B cell (primary cell): ENCODE results near the gene PCSK1. TPM values are rescaled to one million over a fixed set of nuclear protein-coding genes. Genes with fewer than 3 reads are reported as not detected.

Source experiments
- ATAC-seq: fragments of 200-7000 bp; cut with Tn5 transposase; one replicate; pipeline ENCODE4 v1.10.0; 2021; ENCODE audit warnings: low read depth, mild to moderate bottlenecking, moderate number of reproducible peaks, moderate library complexity
- CTCF ChIA-PET: fragments of 350-600 bp; sonication (Branson Sonifier 250); formaldehyde crosslinking; loops from one replicate; lab custom pipeline; 2021; ENCODE audit warnings: antibody characterized with exemption, inconsistent platforms; lab: Charles Lee
- POLR2A ChIA-PET: fragments of 350-600 bp; sonication (Branson Sonifier 250); formaldehyde crosslinking; loops from one replicate; lab custom pipeline; 2021; ENCODE audit warnings: antibody characterized with exemption; lab: Charles Lee
- DNase-seq: peaks from one replicate; pipeline ENCODE4 v3.0.0; 2013
- H2AFZ ChIP-seq: 2 replicates; pipeline ENCODE4 v1.6.1; 2012; ENCODE audit warnings: mild to moderate bottlenecking, low read depth, low read length; ENCODE audit not compliant: insufficient read depth, poor library complexity, severe bottlenecking
- H3K27ac ChIP-seq, 2 donors: 1 replicate in 1 of 2; 2 replicates in 1 of 2; pipeline ENCODE4 v1.5.1; 2012 to 2013; ENCODE audit warnings: low read length in 2 of 2, mild to moderate bottlenecking in 2 of 2, moderate library complexity in 1 of 2
- H3K27me3 ChIP-seq, 4 experiments: fragments of 200-600 bp in 1 of 4; sonication (generic) in 1 of 4; replicated peaks in 1 of 4; 1 replicate in 2 of 4; 2 replicates in 2 of 4; pipeline versions ENCODE4 v1.6.1 to v1.7.0; 2013 to 2016; ENCODE audit warnings: low read length in 3 of 4, mild to moderate bottlenecking in 2 of 4, mixed read lengths in 1 of 4, moderate library complexity in 1 of 4; ENCODE audit not compliant: insufficient read depth in 4 of 4, control insufficient read depth in 3 of 4; ENCODE audit errors: control extremely low read depth in 1 of 4
- H3K36me3 ChIP-seq, 2 experiments: replicated peaks in 1 of 2; 1 replicate in 1 of 2; 2 replicates in 1 of 2; pipeline versions ENCODE4 v1.6.1 to v1.7.1; 2013; ENCODE audit warnings: low read length in 1 of 2; ENCODE audit not compliant: insufficient read depth in 2 of 2, control insufficient read depth in 1 of 2; ENCODE audit errors: control extremely low read depth in 1 of 2, extremely low read depth in 1 of 2
- H3K4me1 ChIP-seq, 2 donors: fragments of 200-600 bp in 1 of 2; sonication (generic) in 1 of 2; 1 replicate in 1 of 2; 2 replicates in 1 of 2; pipeline versions ENCODE4 v1.5.1 to v1.6.1; 2013 to 2017; ENCODE audit warnings: low read length in 2 of 2; ENCODE audit not compliant: control insufficient read depth in 2 of 2, insufficient read depth in 2 of 2
- H3K4me2 ChIP-seq: replicated peaks from 2 replicates; pipeline ENCODE3; 2012; ENCODE audit warnings: mild to moderate bottlenecking, low read depth, low read length; ENCODE audit not compliant: poor library complexity, severe bottlenecking
- H3K4me3 ChIP-seq, 5 experiments: fragments of 200-600 bp in 1 of 5; sonication (generic) in 1 of 5; 1 replicate in 3 of 5; 2 replicates in 2 of 5; pipeline versions ENCODE4 v1.5.1 to v1.7.0; 2011 to 2016; ENCODE audit warnings: low read length in 4 of 5, mild to moderate bottlenecking in 4 of 5, low read depth in 2 of 5, control low read depth in 1 of 5, moderate library complexity in 1 of 5; ENCODE audit not compliant: insufficient read depth in 1 of 5; ENCODE audit errors: control extremely low read depth in 1 of 5, extremely low read depth in 1 of 5
- H3K79me2 ChIP-seq: fragments of 200-600 bp; sonication (generic); one replicate; pipeline ENCODE4 v1.6.0; 2016; ENCODE audit warnings: low read length; ENCODE audit not compliant: control insufficient read depth, insufficient read depth
- H3K9ac ChIP-seq: fragments of 200-600 bp; sonication (generic); 2 replicates; pipeline ENCODE4 v1.6.1; 2017; ENCODE audit warnings: mild to moderate bottlenecking, low read length, moderate library complexity
- H3K9me3 ChIP-seq, 3 donors: one replicate each; pipeline versions ENCODE4 v1.6.1 to v1.7.1; 2013; ENCODE audit warnings: low read length in 2 of 3; ENCODE audit not compliant: control insufficient read depth in 2 of 3, insufficient read depth in 1 of 3; ENCODE audit errors: control extremely low read depth in 1 of 3
- H4K20me1 ChIP-seq: 2 replicates; pipeline ENCODE4 v1.6.0; 2012; ENCODE audit warnings: mild to moderate bottlenecking, low read length; ENCODE audit not compliant: insufficient read depth, control insufficient read depth, poor library complexity, severe bottlenecking
- H3K27ac Mint-ChIP-seq: one replicate; pipeline ENCODE4 v1.8.0; 2021; ENCODE audit warnings: mixed read lengths
- H3K27me3 Mint-ChIP-seq: one replicate; pipeline ENCODE4 v1.8.0; 2021; ENCODE audit warnings: mixed read lengths
- H3K4me1 Mint-ChIP-seq: one replicate; pipeline ENCODE4 v1.8.0; 2021; ENCODE audit warnings: mixed read lengths
- H3K4me3 Mint-ChIP-seq: one replicate; pipeline ENCODE4 v1.8.0; 2021; ENCODE audit warnings: mixed read lengths
- H3K9me3 Mint-ChIP-seq: one replicate; pipeline ENCODE4 v1.8.0; 2022; ENCODE audit warnings: mixed read lengths; ENCODE audit not compliant: insufficient read depth
- EZH2 ChIP-seq: IDR thresholded peaks from 2 replicates; pipeline ENCODE4 v1.6.1; 2012; ENCODE audit warnings: borderline replicate concordance, low read depth, mild to moderate bottlenecking, moderate library complexity, low read length; ENCODE audit not compliant: insufficient read depth, poor library complexity, severe bottlenecking
- WGBS: methylation state at CpG from one replicate; pipeline ENCODE4 v1.1.5; 2013; ENCODE audit warnings: missing lambda C conversion rate; ENCODE audit not compliant: insufficient coverage; 5-methylcytosine and 5-hydroxymethylcytosine counted together
- intact Hi-C: fragments of 100-400 bp; cut with micrococcal nuclease; formaldehyde crosslinking; loops from one replicate; pipeline ENCODE4 v1.10.0; 2022
- polyA plus RNA-seq: library from polyadenylated mRNA; depleted of rRNA; stranded (reverse); fragments of >200 nt; gene quantifications from 2 replicates; pipeline ENCODE4 v1.2.3, GENCODE V29; 2012
- total RNA-seq, 2 donors: library from RNA; stranded (reverse); fragments of 120-200 nt in 1 of 2; gene quantifications; 1 replicate in 1 of 2; 2 replicates in 1 of 2; pipeline versions ENCODE4 v1.2.3 to v1.2.4, GENCODE V29; 2013 to 2022
- TF ChIP-seq, protein P1 (sequence below): fragments of 200-600 bp; IDR thresholded peaks from one replicate; pipeline ENCODE4 v1.8.0; 2022; ENCODE audit warnings: antibody characterized with exemption, mild to moderate bottlenecking

Gene PCSK1
- total and polyA plus RNA-seq, 2 donors (not counting 1 experiment from before 2014, with no cell fraction given) = not detected

GRCh38 chr5:96476654-96477053 is 43.6 kb upstream of the PCSK1 start:
- Histone ChIP-seq H3K9ac (no peak overlapping the region), H3K79me2 (no peaks in the 10 kb centered on the region), H3K36me3 (no peaks in the 10 kb centered on the region), H3K4me1 (no peaks in the 10 kb centered on the region), H3K27me3 (no peaks in the 10 kb centered on the region), H4K20me1 (no peaks in the 10 kb centered on the region), H3K4me2 (no peak overlapping the region), H2AFZ (no peak overlapping the region), H3K9me3 (no peaks in the 10 kb centered on the region), H3K4me3 (no peak overlapping the region), H3K27ac (no peak overlapping the region)
- TF ChIP-seq EZH2 = no peak
- TF ChIP-seq, protein P1, sequence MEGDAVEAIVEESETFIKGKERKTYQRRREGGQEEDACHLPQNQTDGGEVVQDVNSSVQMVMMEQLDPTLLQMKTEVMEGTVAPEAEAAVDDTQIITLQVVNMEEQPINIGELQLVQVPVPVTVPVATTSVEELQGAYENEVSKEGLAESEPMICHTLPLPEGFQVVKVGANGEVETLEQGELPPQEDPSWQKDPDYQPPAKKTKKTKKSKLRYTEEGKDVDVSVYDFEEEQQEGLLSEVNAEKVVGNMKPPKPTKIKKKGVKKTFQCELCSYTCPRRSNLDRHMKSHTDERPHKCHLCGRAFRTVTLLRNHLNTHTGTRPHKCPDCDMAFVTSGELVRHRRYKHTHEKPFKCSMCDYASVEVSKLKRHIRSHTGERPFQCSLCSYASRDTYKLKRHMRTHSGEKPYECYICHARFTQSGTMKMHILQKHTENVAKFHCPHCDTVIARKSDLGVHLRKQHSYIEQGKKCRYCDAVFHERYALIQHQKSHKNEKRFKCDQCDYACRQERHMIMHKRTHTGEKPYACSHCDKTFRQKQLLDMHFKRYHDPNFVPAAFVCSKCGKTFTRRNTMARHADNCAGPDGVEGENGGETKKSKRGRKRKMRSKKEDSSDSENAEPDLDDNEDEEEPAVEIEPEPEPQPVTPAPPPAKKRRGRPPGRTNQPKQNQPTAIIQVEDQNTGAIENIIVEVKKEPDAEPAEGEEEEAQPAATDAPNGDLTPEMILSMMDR = no peak
- no peak overlapping the region for H3K27ac Mint-ChIP-seq
- WGBS = no CpG with 5 or more reads among the region's 3 CpGs
- CTCF ChIA-PET = no interaction called here
- no peaks in the 10 kb centered on the region for H3K4me1 Mint-ChIP-seq
- ATAC-seq (no peak), DNase-seq (no peak)
- H3K27me3 Mint-ChIP-seq = no peaks in the 10 kb centered on the region
- no peaks in the 10 kb centered on the region for H3K9me3 Mint-ChIP-seq
- POLR2A ChIA-PET = no interaction called here
- intact Hi-C loops = no loop called here
- no peak overlapping the region for H3K4me3 Mint-ChIP-seq

- Mint-ChIP-seq H3K27ac (no peak overlapping the region), H3K27me3 (peaks cover 3% of the 10 kb centered on the region), H3K9me3 (no peaks in the 10 kb centered on the region), H3K4me1 (no peaks in the 10 kb centered on the region), H3K4me3 (no peak overlapping the region)
- ChIA-PET POLR2A (no interaction called here), CTCF (no interaction called here)
- no peaks in the 10 kb centered on the region for H4K20me1 ChIP-seq
- H3K79me2 ChIP-seq = no peaks in the 10 kb centered on the region
- no peak overlapping the region for H3K27ac ChIP-seq
- H3K27me3 ChIP-seq = no peaks in the 10 kb centered on the region
- intact Hi-C loops = no loop called here
- no peak overlapping the region for H3K4me3 ChIP-seq
- H3K4me2 ChIP-seq = no peak overlapping the region
- no peak overlapping the region for H3K9ac ChIP-seq
- no peak for TF ChIP-seq EZH2
- TF ChIP-seq, protein P1 = no peak
- no peaks in the 10 kb centered on the region for H3K9me3 ChIP-seq
- WGBS = 100% methylated on average over 2 of the region's 4 CpGs
- no peaks in the 10 kb centered on the region for H3K4me1 ChIP-seq
- H3K36me3 ChIP-seq = no peaks in the 10 kb centered on the region
- no peak for DNase-seq
- ATAC-seq = no peak
- no peak overlapping the region for H2AFZ ChIP-seq
Measured at GRCh38 chr5:96474073-96474472, 41.0 kb upstream of the PCSK1 start.
